Panc1 (cell line): ENCODE measurements around the gene GRIA4. TPM values are rescaled to one million over a fixed set of nuclear protein-coding genes. Genes with fewer than 3 reads are reported as not detected.

ENCODE experiments used
- ATAC-seq: fragments of 200-7000 bp; cut with Tn5 transposase; 2 replicates; pipeline ENCODE4 v1.9.1; 2020; ENCODE audit warnings: mild to moderate bottlenecking, moderate library complexity
- BruUV-seq: library from RNA; stranded (reverse); fragments of 400-500 nt; replicated peaks from 2 replicates; lab custom pipeline; 2021; lab: Mats Ljungman, UMichigan
- CTCF ChIA-PET: fragments of 300-600 bp; sonication (Branson Sonifier 250); formaldehyde crosslinking; loops from one replicate; lab custom pipeline; 2022; ENCODE audit warnings: antibody characterized with exemption; lab: Charles Lee
- POLR2A ChIA-PET: fragments of 300-600 bp; sonication (Branson Sonifier 250); formaldehyde crosslinking; loops from one replicate; lab custom pipeline; 2022; ENCODE audit warnings: antibody characterized with exemption; lab: Charles Lee
- DNase-seq: peaks from one replicate; pipeline ENCODE4 v3.0.0-alpha.2; 2010; ENCODE audit warnings: low read depth, low spot score
- H3K27ac ChIP-seq: 2 replicates; pipeline ENCODE4 v1.5.1; 2011; ENCODE audit warnings: mild to moderate bottlenecking, low read length, inconsistent platforms
- H3K27me3 ChIP-seq: fragments of 200-500 bp; sonication (Bioruptor generic); 2 replicates; pipeline ENCODE4 v1.6.0; 2014; ENCODE audit warnings: low read length, inconsistent platforms; ENCODE audit not compliant: control insufficient read depth, insufficient read depth
- H3K36me3 ChIP-seq: fragments of 200-500 bp; sonication (Bioruptor generic); 2 replicates; pipeline ENCODE4 v1.5.1; 2014; ENCODE audit warnings: inconsistent platforms, mild to moderate bottlenecking, low read length, moderate library complexity; ENCODE audit not compliant: control insufficient read depth, insufficient read depth
- H3K4me1 ChIP-seq: 2 replicates; pipeline ENCODE4 v1.5.1; 2011; ENCODE audit warnings: inconsistent platforms, mild to moderate bottlenecking, low read length, moderate library complexity; ENCODE audit not compliant: control insufficient read depth, insufficient read depth
- H3K4me3 ChIP-seq, 2 experiments: 2 replicates each; pipeline ENCODE4 v1.5.1; 2011 to 2012; ENCODE audit warnings: low read depth in 2 of 2, low read length in 2 of 2, mild to moderate bottlenecking in 2 of 2, inconsistent platforms in 1 of 2, moderate library complexity in 1 of 2
- H3K9me3 ChIP-seq: fragments of 200-500 bp; sonication (Bioruptor generic); 2 replicates; pipeline ENCODE4 v1.5.1; 2014; ENCODE audit warnings: low read depth, mild to moderate bottlenecking, inconsistent platforms, low read length, moderate library complexity; ENCODE audit not compliant: control insufficient read depth, insufficient read depth
- POLR2AphosphoS5 ChIP-seq: IDR thresholded peaks from 2 replicates; pipeline ENCODE4 v1.6.1; 2012; ENCODE audit warnings: mild to moderate bottlenecking, low read depth, low read length, moderate library complexity
- SIN3A ChIP-seq: IDR thresholded peaks from 2 replicates; pipeline ENCODE4 v1.6.1; 2012; ENCODE audit warnings: low read depth, mild to moderate bottlenecking, low read length, moderate library complexity, borderline replicate concordance; ENCODE audit not compliant: insufficient read depth
- TCF7L2 ChIP-seq: IDR thresholded peaks from 2 replicates; pipeline ENCODE4 v1.6.1; 2011; ENCODE audit warnings: mild to moderate bottlenecking, low read depth, low read length, inconsistent platforms
- in situ Hi-C: cut with HindIII; loops from 2 replicates; pipeline ENCODE4 v1.10.0; 2016; ENCODE audit warnings: low sequenced_read_pairs, low pct_unique_long_range_greater_than_20kb
- intact Hi-C: fragments of 100-400 bp; cut with micrococcal nuclease; formaldehyde crosslinking; loops from one replicate; pipeline ENCODE4 v1.10.0; 2022; ENCODE audit not compliant: unreplicated experiment
- total RNA-seq: library from RNA; stranded (reverse); gene quantifications from one replicate; pipeline ENCODE4 v1.2.1, GENCODE V29; 2021; ENCODE audit not compliant: unreplicated experiment
- TF ChIP-seq, protein P1 (sequence below): fragments of 450-650 bp; IDR thresholded peaks from 2 replicates; pipeline ENCODE4 v1.5.1; 2017; ENCODE audit warnings: mild to moderate bottlenecking
- TF ChIP-seq, protein P2 (sequence below), 2 experiments: IDR thresholded peaks; 2 replicates each; pipeline ENCODE4 v1.6.1; 2011 to 2012; ENCODE audit warnings: low read depth in 2 of 2, control low read depth in 1 of 2, low read length in 1 of 2, mild to moderate bottlenecking in 1 of 2, moderate library complexity in 1 of 2; ENCODE audit not compliant: insufficient read depth in 1 of 2

GRIA4 gene
- total RNA-seq, 1 experiment from 2014 or later = not detected

DNA sequence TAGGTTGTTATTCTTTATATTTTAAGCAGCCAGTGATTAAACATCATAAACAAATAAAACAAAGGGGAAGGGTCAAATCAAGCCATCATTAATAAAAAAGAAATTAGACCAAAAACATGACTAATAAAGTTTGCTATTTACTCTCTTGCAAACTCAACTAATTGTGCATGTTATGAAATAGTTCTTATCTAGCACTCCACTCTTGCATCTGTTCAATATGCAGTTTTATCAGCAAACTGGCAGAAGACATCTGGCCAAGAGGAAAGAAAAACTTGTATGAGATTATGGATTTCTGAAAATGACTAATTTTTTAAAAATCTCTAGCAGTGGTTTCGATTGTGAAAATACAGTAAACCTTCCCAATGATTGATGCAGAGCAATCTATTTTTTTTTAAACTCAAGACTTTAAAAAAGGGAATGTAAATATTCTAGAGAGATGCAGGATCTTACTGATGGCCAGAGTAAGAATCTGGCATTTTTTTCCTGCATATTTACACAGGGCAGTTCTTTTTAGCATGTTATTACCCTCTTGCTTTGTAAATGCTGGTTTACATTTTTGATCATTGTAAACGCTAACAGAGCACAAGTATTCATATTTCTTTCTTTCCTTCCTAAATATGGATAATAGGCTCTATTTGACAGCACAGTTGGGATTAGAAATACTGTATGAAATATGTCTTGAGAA is 83.3 kb downstream of the GRIA4 start:
- BruUV-seq = no TSS peak
- DNase-seq = no peak
- TF ChIP-seq, protein P1, sequence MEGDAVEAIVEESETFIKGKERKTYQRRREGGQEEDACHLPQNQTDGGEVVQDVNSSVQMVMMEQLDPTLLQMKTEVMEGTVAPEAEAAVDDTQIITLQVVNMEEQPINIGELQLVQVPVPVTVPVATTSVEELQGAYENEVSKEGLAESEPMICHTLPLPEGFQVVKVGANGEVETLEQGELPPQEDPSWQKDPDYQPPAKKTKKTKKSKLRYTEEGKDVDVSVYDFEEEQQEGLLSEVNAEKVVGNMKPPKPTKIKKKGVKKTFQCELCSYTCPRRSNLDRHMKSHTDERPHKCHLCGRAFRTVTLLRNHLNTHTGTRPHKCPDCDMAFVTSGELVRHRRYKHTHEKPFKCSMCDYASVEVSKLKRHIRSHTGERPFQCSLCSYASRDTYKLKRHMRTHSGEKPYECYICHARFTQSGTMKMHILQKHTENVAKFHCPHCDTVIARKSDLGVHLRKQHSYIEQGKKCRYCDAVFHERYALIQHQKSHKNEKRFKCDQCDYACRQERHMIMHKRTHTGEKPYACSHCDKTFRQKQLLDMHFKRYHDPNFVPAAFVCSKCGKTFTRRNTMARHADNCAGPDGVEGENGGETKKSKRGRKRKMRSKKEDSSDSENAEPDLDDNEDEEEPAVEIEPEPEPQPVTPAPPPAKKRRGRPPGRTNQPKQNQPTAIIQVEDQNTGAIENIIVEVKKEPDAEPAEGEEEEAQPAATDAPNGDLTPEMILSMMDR = no peak
- TF ChIP-seq, protein P2, sequence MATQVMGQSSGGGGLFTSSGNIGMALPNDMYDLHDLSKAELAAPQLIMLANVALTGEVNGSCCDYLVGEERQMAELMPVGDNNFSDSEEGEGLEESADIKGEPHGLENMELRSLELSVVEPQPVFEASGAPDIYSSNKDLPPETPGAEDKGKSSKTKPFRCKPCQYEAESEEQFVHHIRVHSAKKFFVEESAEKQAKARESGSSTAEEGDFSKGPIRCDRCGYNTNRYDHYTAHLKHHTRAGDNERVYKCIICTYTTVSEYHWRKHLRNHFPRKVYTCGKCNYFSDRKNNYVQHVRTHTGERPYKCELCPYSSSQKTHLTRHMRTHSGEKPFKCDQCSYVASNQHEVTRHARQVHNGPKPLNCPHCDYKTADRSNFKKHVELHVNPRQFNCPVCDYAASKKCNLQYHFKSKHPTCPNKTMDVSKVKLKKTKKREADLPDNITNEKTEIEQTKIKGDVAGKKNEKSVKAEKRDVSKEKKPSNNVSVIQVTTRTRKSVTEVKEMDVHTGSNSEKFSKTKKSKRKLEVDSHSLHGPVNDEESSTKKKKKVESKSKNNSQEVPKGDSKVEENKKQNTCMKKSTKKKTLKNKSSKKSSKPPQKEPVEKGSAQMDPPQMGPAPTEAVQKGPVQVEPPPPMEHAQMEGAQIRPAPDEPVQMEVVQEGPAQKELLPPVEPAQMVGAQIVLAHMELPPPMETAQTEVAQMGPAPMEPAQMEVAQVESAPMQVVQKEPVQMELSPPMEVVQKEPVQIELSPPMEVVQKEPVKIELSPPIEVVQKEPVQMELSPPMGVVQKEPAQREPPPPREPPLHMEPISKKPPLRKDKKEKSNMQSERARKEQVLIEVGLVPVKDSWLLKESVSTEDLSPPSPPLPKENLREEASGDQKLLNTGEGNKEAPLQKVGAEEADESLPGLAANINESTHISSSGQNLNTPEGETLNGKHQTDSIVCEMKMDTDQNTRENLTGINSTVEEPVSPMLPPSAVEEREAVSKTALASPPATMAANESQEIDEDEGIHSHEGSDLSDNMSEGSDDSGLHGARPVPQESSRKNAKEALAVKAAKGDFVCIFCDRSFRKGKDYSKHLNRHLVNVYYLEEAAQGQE (IDR thresholded peaks at IDR 0.05; ENCODE audit: insufficient read depth in 1 of 2, low read depth in 2 of 2, low read length in 1 of 2) = no peak
- TF ChIP-seq SIN3A (no peak), POLR2AphosphoS5 (no peak), TCF7L2 (no peak)
- Histone ChIP-seq H3K36me3 (no peaks in the 10 kb centered on the region), H3K4me3 (no peak overlapping the region), H3K9me3 (no peaks in the 10 kb centered on the region), H3K27me3 (no peaks in the 10 kb centered on the region), H3K27ac (no peak overlapping the region), H3K4me1 (no peaks in the 10 kb centered on the region)
- POLR2A ChIA-PET = no interaction called here
- intact Hi-C loops = no loop called here
- CTCF ChIA-PET = no interaction called here
- no peak for ATAC-seq
- in situ Hi-C loops = no loop called here

DNA sequence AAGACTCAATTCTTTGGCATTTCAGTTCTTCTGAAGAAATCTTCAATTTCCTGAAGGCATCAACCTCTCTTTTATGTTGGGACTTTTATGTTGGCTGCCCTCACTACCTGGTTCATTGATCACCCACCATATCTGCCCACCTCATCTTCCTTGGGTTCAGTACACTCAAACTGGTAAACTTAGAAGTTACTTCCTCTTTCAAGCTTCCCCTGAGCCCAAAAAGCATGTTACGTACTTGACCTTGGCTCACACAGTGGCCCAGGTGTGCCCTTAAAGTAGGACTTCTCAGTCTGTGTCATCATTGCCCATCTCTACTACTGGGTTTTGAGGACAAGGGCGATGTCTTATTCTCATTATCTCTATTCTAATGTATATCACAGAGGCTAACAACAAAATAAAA is 86.1 kb downstream of the GRIA4 start:
- Histone ChIP-seq H3K27ac (no peak overlapping the region), H3K4me3 (no peak overlapping the region), H3K27me3 (no peaks in the 10 kb centered on the region), H3K4me1 (no peaks in the 10 kb centered on the region), H3K9me3 (no peaks in the 10 kb centered on the region), H3K36me3 (no peaks in the 10 kb centered on the region)
- in situ Hi-C loops (no loop called here), intact Hi-C loops (no loop called here)
- no peak for DNase-seq
- no peak for ATAC-seq
- BruUV-seq = no TSS peak
- POLR2A ChIA-PET = no interaction called here
- TF ChIP-seq TCF7L2 = no peak
- TF ChIP-seq, protein P2 (IDR thresholded peaks at IDR 0.05; ENCODE audit: insufficient read depth in 1 of 2, low read depth in 2 of 2, low read length in 1 of 2) = no peak
- no peak for TF ChIP-seq POLR2AphosphoS5
- TF ChIP-seq, protein P1 = no peak
- no peak for TF ChIP-seq SIN3A
- CTCF ChIA-PET = no interaction called here
